Measurements from ENCODE around the gene CHIT1. TPM values are rescaled to one million over a fixed set of nuclear protein-coding genes. Genes with fewer than 3 reads are reported as not detected.

The CHIT1 gene
- total and polyA plus RNA-seq, 4 donors = 0.89 to 4.9 (median 2.0) TPM

- no peak for ATAC-seq (ENCODE audit: insufficient read depth, low FRiP score)
- no peak for DNase-seq
These were observed 48.7 kb downstream of the CHIT1 start for GRCh38 chr1:203180611-203181330.

GRCh38 chr1:203179667-203180005 is 49.8 kb downstream of the CHIT1 start:
- no peak overlapping the region for H3K9ac ChIP-seq (ENCODE audit: insufficient read depth in 1 of 2, low read length in 2 of 2)
- H3K4me3 ChIP-seq = no peak overlapping the region
- ATAC-seq (ENCODE audit: insufficient read depth, low FRiP score) (no peak), DNase-seq (no peak)
- WGBS, 2 donors = 91 to 94% methylated on average over 10 of the region's 10 CpGs
- H3K27me3 ChIP-seq (ENCODE audit: control insufficient read depth in 3 of 3, insufficient read depth in 3 of 3, low read length in 2 of 3) = no peaks in the 10 kb centered on the region
- H3K9me3 ChIP-seq (ENCODE audit: control insufficient read depth in 4 of 4, insufficient read depth in 3 of 4, low read length in 3 of 4) = no peaks in the 10 kb centered on the region
- H3K36me3 ChIP-seq (ENCODE audit: control insufficient read depth in 4 of 4, insufficient read depth in 4 of 4, low read length in 4 of 4) = no peaks in the 10 kb centered on the region
- H3K27ac ChIP-seq (ENCODE audit: low read depth in 1 of 2, low read length in 1 of 2) = no peak overlapping the region
- peaks cover 0 to 9% (median 2%) of the 10 kb centered on the region in 5 donors for H3K4me1 ChIP-seq (ENCODE audit: control insufficient read depth in 5 of 5, insufficient read depth in 5 of 5, low read length in 5 of 5)
- TF ChIP-seq CTCF (IDR thresholded peaks at IDR 0.05; ENCODE audit: control extremely low read depth, extremely low read depth) = no peak

More at GRCh38 chr1:203180611-203181330, 48.7 kb downstream of the CHIT1 start:
- Histone ChIP-seq H3K27ac (ENCODE audit: low read depth in 1 of 2, low read length in 1 of 2) (no peak overlapping the region), H3K4me1 (ENCODE audit: control insufficient read depth in 5 of 5, insufficient read depth in 5 of 5, low read length in 5 of 5) (peaks cover 0 to 9% (median 2%) of the 10 kb centered on the region in 5 donors), H3K9ac (ENCODE audit: insufficient read depth in 1 of 2, low read length in 2 of 2) (no peak overlapping the region), H3K9me3 (ENCODE audit: control insufficient read depth in 4 of 4, insufficient read depth in 3 of 4, low read length in 3 of 4) (no peaks in the 10 kb centered on the region), H3K4me3 (no peak overlapping the region), H3K27me3 (ENCODE audit: control insufficient read depth in 3 of 3, insufficient read depth in 3 of 3, low read length in 2 of 3) (no peaks in the 10 kb centered on the region), H3K36me3 (ENCODE audit: control insufficient read depth in 4 of 4, insufficient read depth in 4 of 4, low read length in 4 of 4) (no peaks in the 10 kb centered on the region)
- WGBS, 2 donors = 89 to 90% methylated on average over 11 of the region's 11 CpGs
- TF ChIP-seq CTCF (IDR thresholded peaks at IDR 0.05; ENCODE audit: control extremely low read depth, extremely low read depth) = no peak

- Histone ChIP-seq H3K36me3 (ENCODE audit: control insufficient read depth in 4 of 4, insufficient read depth in 4 of 4, low read length in 4 of 4) (no peaks in the 10 kb centered on the region), H3K27me3 (ENCODE audit: control insufficient read depth in 3 of 3, insufficient read depth in 3 of 3, low read length in 2 of 3) (no peaks in the 10 kb centered on the region), H3K27ac (ENCODE audit: low read depth in 1 of 2, low read length in 1 of 2) (no peak overlapping the region), H3K9ac (ENCODE audit: insufficient read depth in 1 of 2, low read length in 2 of 2) (no peak overlapping the region), H3K4me3 (no peak overlapping the region), H3K4me1 (ENCODE audit: control insufficient read depth in 5 of 5, insufficient read depth in 5 of 5, low read length in 5 of 5) (peaks cover 0 to 9% (median 2%) of the 10 kb centered on the region in 5 donors), H3K9me3 (ENCODE audit: control insufficient read depth in 4 of 4, insufficient read depth in 3 of 4, low read length in 3 of 4) (no peaks in the 10 kb centered on the region)
- ATAC-seq (ENCODE audit: insufficient read depth, low FRiP score) (no peak), DNase-seq (peak in 1 of 3 donors; percentile 24)
- 90% methylated on average over 14 of the region's 14 CpGs for WGBS, 2 donors
- no peak for TF ChIP-seq CTCF (IDR thresholded peaks at IDR 0.05; ENCODE audit: control extremely low read depth, extremely low read depth)
These were observed 50.4 kb downstream of the CHIT1 start for GRCh38 chr1:203178821-203179666.
